Stimulated activated CD4-positive, alpha-beta T cell treated with anti-CD3 and anti-CD28 coated beads, Interleukin-4, amount 100 ng/mL, for 4 hours (primary cell): ENCODE results near the gene LRP8.

Experiments used
- DNase-seq, 2 experiments: peaks; one replicate each; pipeline ENCODE4 v3.0.0-alpha.2; 2020

The LRP8 gene

GRCh38 chr1:53256511-53257453, 71.1 kb downstream of the LRP8 start:
- no peak for DNase-seq

GRCh38 chr1:53255031-53255430, 72.8 kb downstream of the LRP8 start:
- DNase-seq, result no peak

- no peak for DNase-seq
These were observed 73.7 kb downstream of the LRP8 start for GRCh38 chr1:53254011-53254640.

- DNase-seq, result no peak
These were observed 77.5 kb downstream of the LRP8 start for GRCh38 chr1:53250325-53250724.

- no peak for DNase-seq
These were observed 78.2 kb downstream of the LRP8 start for GRCh38 chr1:53249706-53250105.

- no peak for DNase-seq
These were observed 81.4 kb downstream of the LRP8 start for GRCh38 chr1:53246261-53247134.

- no peak for DNase-seq
These were observed 83.7 kb downstream of the LRP8 start for GRCh38 chr1:53244141-53244540.

- DNase-seq, result no peak
These were observed 85.5 kb downstream of the LRP8 start for GRCh38 chr1:53242381-53242780.

- no peak for DNase-seq
These were observed 86.0 kb downstream of the LRP8 start for GRCh38 chr1:53241828-53242227.

GRCh38 chr1:53238197-53239155, 89.4 kb downstream of the LRP8 start, which contains the start of gene MAGOH:
Gene MAGOH (minus strand): TSS chr1:53238518. CDS start chr1:53238448, 70 bp downstream.
- DNase-seq, result peak; percentile 92 to 93

- DNase-seq, result no peak
These were observed 90.2 kb downstream of the LRP8 start for GRCh38 chr1:53237638-53238037.

- DNase-seq, result no peak
These were observed 106.9 kb downstream of the LRP8 start for GRCh38 chr1:53220962-53221286.

- peak; percentile 92 to 96 for DNase-seq
These were observed 107.5 kb downstream of the LRP8 start, which contains the start of gene CZIB for GRCh38 chr1:53220171-53220961. Gene CZIB (minus strand): TSS chr1:53220634. CDS start chr1:53220575, 59 bp downstream.

GRCh38 chr1:53219711-53220110, 108.2 kb downstream of the LRP8 start:
- DNase-seq, result no peak

GRCh38 chr1:53218201-53218600, 109.7 kb downstream of the LRP8 start:
- no peak for DNase-seq

- DNase-seq, result no peak
These were observed 113.4 kb downstream of the LRP8 start for GRCh38 chr1:53214376-53214940.

GRCh38 chr1:53210954-53211353, 116.9 kb downstream of the LRP8 start:
- no peak for DNase-seq

- no peak for DNase-seq
These were observed 117.5 kb downstream of the LRP8 start for GRCh38 chr1:53210352-53210751.

- no peak for DNase-seq
These were observed 120.1 kb downstream of the LRP8 start for GRCh38 chr1:53207726-53208125.

- no peak for DNase-seq
These were observed 121.0 kb downstream of the LRP8 start for GRCh38 chr1:53206735-53207379.
